Thoracic aorta (tissue), 2 donors: Measurements from ENCODE around the gene C7. TPM values are rescaled to one million over a fixed set of nuclear protein-coding genes. Genes with fewer than 3 reads are reported as not detected.
"Not testable (repeated sequence)": the region's sequence is repeated elsewhere in the genome, so short reads cannot be mapped to it uniquely, and the experiment has no call there.

Source experiments
- ATAC-seq: fragments of 150-250 bp; one replicate; pipeline ENCODE4 v1.8.0; 2017; ENCODE audit warnings: low read depth; ENCODE audit not compliant: insufficient number of reproducible peaks, low FRiP score
- DNase-seq: peaks from one replicate; pipeline ENCODE4 v3.0.0-alpha.2; 2020; ENCODE audit warnings: low spot score
- H3K27ac ChIP-seq, 2 donors: fragments of 200-600 bp; sonication (generic); 1 replicate in 1 of 2; 2 replicates in 1 of 2; pipeline ENCODE4 v1.5.1; 2016; ENCODE audit warnings: mild to moderate bottlenecking in 2 of 2, moderate library complexity in 2 of 2
- H3K27me3 ChIP-seq: fragments of 200-600 bp; sonication (generic); replicated peaks from 2 replicates; pipeline ENCODE4 v1.6.0; 2016; ENCODE audit warnings: mild to moderate bottlenecking; ENCODE audit not compliant: insufficient read depth
- H3K36me3 ChIP-seq: fragments of 200-600 bp; sonication (generic); one replicate; pipeline ENCODE4 v1.5.1; 2016
- H3K4me1 ChIP-seq, 2 donors: fragments of 200-600 bp; sonication (generic); 1 replicate in 1 of 2; 2 replicates in 1 of 2; pipeline versions ENCODE4 v1.5.1 to v1.6.0; 2016; ENCODE audit warnings: low read depth in 2 of 2, mild to moderate bottlenecking in 1 of 2; ENCODE audit not compliant: control insufficient read depth in 1 of 2
- H3K4me3 ChIP-seq: fragments of 200-600 bp; sonication (generic); 2 replicates; pipeline ENCODE4 v1.5.1; 2016; ENCODE audit warnings: mild to moderate bottlenecking
- H3K9me3 ChIP-seq: fragments of 200-600 bp; sonication (generic); 2 replicates; pipeline ENCODE4 v1.5.1; 2016
- CTCF ChIP-seq: fragments of 200-600 bp; sonication (generic); IDR thresholded peaks from one replicate; pipeline ENCODE4 v1.5.1; 2019; ENCODE audit warnings: antibody characterized with exemption
- total RNA-seq, 2 donors: library from RNA; depleted of rRNA; stranded (reverse); fragments of >200 nt; gene quantifications; one replicate each; pipeline versions ENCODE4 v1.1.0 to v1.2.3, GENCODE V29; 2016

Gene C7
- total RNA-seq, 2 donors from 2014 or later, result 99.5 to 105 TPM

GRCh38 chr5:41004931-41005330 is 95.6 kb downstream of the C7 start:
- Histone ChIP-seq H3K9me3 (no peaks in the 10 kb centered on the region), H3K4me3 (no peak overlapping the region), H3K27me3 (no peaks in the 10 kb centered on the region), H3K27ac (no peak overlapping the region), H3K36me3 (no peaks in the 10 kb centered on the region), H3K4me1 (peaks cover 0 to 4% of the 10 kb centered on the region in 2 donors)
- TF ChIP-seq CTCF, result no peak
- no peak for ATAC-seq
- no peak for DNase-seq

- ATAC-seq, result no peak
- H3K9me3 ChIP-seq, result no peaks in the 10 kb centered on the region
- H3K4me1 ChIP-seq, result peaks cover 0 to 4% of the 10 kb centered on the region in 2 donors
- H3K27me3 ChIP-seq, result no peaks in the 10 kb centered on the region
- no peak for DNase-seq
- H3K4me3 ChIP-seq, result no peak overlapping the region
- no peak for TF ChIP-seq CTCF
- no peaks in the 10 kb centered on the region for H3K36me3 ChIP-seq
- H3K27ac ChIP-seq, result no peak overlapping the region
Observed at GRCh38 chr5:41009232-41009631, 99.9 kb downstream of the C7 start.

GRCh38 chr5:41010572-41010971 is 101.3 kb downstream of the C7 start:
- no peak for TF ChIP-seq CTCF
- H3K9me3 ChIP-seq, result no peaks in the 10 kb centered on the region
- H3K27ac ChIP-seq, result no peak overlapping the region
- H3K36me3 ChIP-seq, result no peaks in the 10 kb centered on the region
- no peak for DNase-seq
- peaks cover 0 to 4% of the 10 kb centered on the region in 2 donors for H3K4me1 ChIP-seq
- H3K27me3 ChIP-seq, result no peaks in the 10 kb centered on the region
- H3K4me3 ChIP-seq, result no peak overlapping the region
- ATAC-seq, result no peak

- Histone ChIP-seq H3K36me3 (no peaks in the 10 kb centered on the region), H3K9me3 (no peaks in the 10 kb centered on the region), H3K27me3 (no peaks in the 10 kb centered on the region), H3K4me3 (no peak overlapping the region), H3K27ac (no peak overlapping the region), H3K4me1 (peaks cover 0 to 4% of the 10 kb centered on the region in 2 donors)
- no peak for TF ChIP-seq CTCF
- DNase-seq (no peak), ATAC-seq (no peak)
Observed at GRCh38 chr5:41012318-41012717, 103.0 kb downstream of the C7 start.

GRCh38 chr5:41022600-41022999 is 113.3 kb downstream of the C7 start:
- H3K4me3 ChIP-seq, H3K27ac ChIP-seq, H3K27me3 ChIP-seq, ATAC-seq, H3K4me1 ChIP-seq, H3K9me3 ChIP-seq, H3K36me3 ChIP-seq, DNase-seq: not testable (repeated sequence)

Other genes starting within 250 kb of the C7 start
- gene PTGER4, start 229.6 kb upstream of the C7 start, total RNA-seq, result 10 to 100 TPM; 13.8 to 45.9 TPM
- 10 to 100 TPM; 10.3 to 22.5 TPM for gene TTC33, start 153.5 kb upstream of the C7 start, total RNA-seq
- gene PRKAA1, start 111.1 kb upstream of the C7 start, total RNA-seq, result 100 to 1,000 TPM in 1 of 2 donors, 10 to 100 TPM in 1; 56.6 to 158 TPM
- 10 to 100 TPM; 26.1 to 45.4 TPM for gene RPL37, start 74.3 kb upstream of the C7 start, total RNA-seq
- 10 to 100 TPM; 13.5 to 21.6 TPM for gene CARD6, start 68.1 kb upstream of the C7 start, total RNA-seq
- gene MROH2B, start 161.8 kb downstream of the C7 start, total RNA-seq, result not detected